K562 (cell line): ENCODE results near the gene COL4A2. TPM values are rescaled to one million over a fixed set of nuclear protein-coding genes. Genes with fewer than 3 reads are reported as not detected.

ENCODE experiments used
- ATAC-seq: fragments of 200-7000 bp; cut with Tn5 transposase; 3 replicates; pipeline ENCODE4 v1.9.1; 2020; ENCODE audit warnings: moderate library complexity
- BruUV-seq: library from RNA; stranded (reverse); fragments of 400-500 nt; replicated peaks from 2 replicates; lab custom pipeline; 2021; lab: Mats Ljungman, UMichigan
- CTCF ChIA-PET: fragments of 300-600 bp; formaldehyde crosslinking; extraction: SDS; loops from one replicate; lab custom pipeline; 2021; ENCODE audit warnings: low intra/inter-chr PET ratio; lab: Yijun Ruan, JAX
- POLR2A ChIA-PET: fragments of 300-600, 350-650 bp; sonication (Branson Sonifier 250); formaldehyde crosslinking; extraction: SDS; loops from one replicate; lab custom pipeline; 2021; ENCODE audit warnings: antibody characterized with exemption, inconsistent platforms; lab: Yijun Ruan, JAX
- DNase-seq, 4 experiments: peaks; one replicate each; pipeline versions ENCODE4 v3.0.0 to v3.0.0-alpha.2; 2011 to 2018; ENCODE audit warnings: low spot score in 3 of 4, mixed read lengths in 3 of 4; ENCODE audit errors: extremely low read depth in 1 of 4
- FAIRE-seq: peaks from 2 replicates; lab custom pipeline; 2011; peaks lifted over from hg19 to GRCh38; lab: Jason Lieb, UNC
- H2AFZ ChIP-seq: 2 replicates; pipeline ENCODE4 v1.6.0; 2011; ENCODE audit warnings: low read depth, low read length, control low read depth, inconsistent platforms
- H3K27ac ChIP-seq: fragments of 200-600 bp; 3 replicates; pipeline ENCODE4 v1.8.0; 2011; ENCODE audit warnings: low read depth, mild to moderate bottlenecking, control low read depth, inconsistent platforms, low read length, moderate library complexity, mixed read lengths; ENCODE audit errors: extremely low read depth
- H3K27me3 ChIP-seq, 2 experiments: fragments of 300-600 bp in 1 of 2; 2 replicates in 1 of 2; 3 replicates in 1 of 2; pipeline versions ENCODE4 v1.6.0 to v1.8.0; 2011; ENCODE audit warnings: inconsistent platforms in 2 of 2, low read length in 2 of 2, mild to moderate bottlenecking in 1 of 2, mixed read lengths in 1 of 2, moderate library complexity in 1 of 2; ENCODE audit not compliant: control insufficient read depth in 2 of 2, insufficient read depth in 2 of 2
- H3K36me3 ChIP-seq: fragments of 300-600 bp; 3 replicates; pipeline ENCODE4 v1.8.0; 2011; ENCODE audit warnings: mild to moderate bottlenecking, low read length, inconsistent platforms; ENCODE audit not compliant: control insufficient read depth, insufficient read depth
- H3K4me1 ChIP-seq, 2 experiments: fragments of 200-600 bp in 1 of 2; replicated peaks in 1 of 2; 2 replicates in 1 of 2; 3 replicates in 1 of 2; pipeline versions ENCODE4 v1.5.1 to v1.8.0; 2011; ENCODE audit warnings: inconsistent platforms in 2 of 2, low read length in 2 of 2, mild to moderate bottlenecking in 1 of 2, mixed read lengths in 1 of 2, moderate library complexity in 1 of 2; ENCODE audit not compliant: control insufficient read depth in 2 of 2, insufficient read depth in 2 of 2
- H3K4me2 ChIP-seq: 2 replicates; pipeline ENCODE4 v1.6.1; 2011; ENCODE audit warnings: low read length, control low read depth, inconsistent platforms, mixed read lengths; ENCODE audit not compliant: insufficient read depth
- H3K4me3 ChIP-seq: fragments of 200-600 bp; sonication (generic), shearing (Covaris generic); 2 replicates; pipeline ENCODE4 v1.5.1; 2016; ENCODE audit warnings: control low read depth, inconsistent platforms
- H3K79me2 ChIP-seq: fragments of 200-600 bp; 3 replicates; pipeline ENCODE4 v1.8.0; 2011; ENCODE audit warnings: low read length, inconsistent platforms; ENCODE audit not compliant: control insufficient read depth, insufficient read depth
- H3K9ac ChIP-seq, 2 experiments: 2 replicates each; pipeline versions ENCODE4 v1.6.0 to v1.6.1; 2011; ENCODE audit warnings: low read depth in 2 of 2, low read length in 2 of 2, control low read depth in 1 of 2, inconsistent platforms in 1 of 2, mild to moderate bottlenecking in 1 of 2, mixed read lengths in 1 of 2; ENCODE audit not compliant: insufficient read depth in 1 of 2
- H3K9me1 ChIP-seq: one replicate; pipeline ENCODE4 v1.6.0; 2011; ENCODE audit warnings: inconsistent platforms, mild to moderate bottlenecking, low read length, moderate library complexity; ENCODE audit not compliant: control insufficient read depth, insufficient read depth
- H3K9me3 ChIP-seq: replicated peaks from 2 replicates; pipeline ENCODE4 v1.5.1; 2011; ENCODE audit warnings: low read depth, low read length, inconsistent platforms; ENCODE audit not compliant: control insufficient read depth, insufficient read depth
- H4K20me1 ChIP-seq: replicated peaks from 2 replicates; pipeline ENCODE4 v1.6.1; 2011; ENCODE audit warnings: low read length, inconsistent platforms, mixed read lengths; ENCODE audit not compliant: control insufficient read depth, insufficient read depth
- BRD4 ChIP-seq: fragments of 200-600 bp; sonication (generic); IDR thresholded peaks from 2 replicates; pipeline ENCODE4 v1.6.1; 2017; ENCODE audit warnings: inconsistent platforms
- CREBBP ChIP-seq: IDR thresholded peaks from one replicate; pipeline ENCODE4 v1.6.1; 2012; ENCODE audit warnings: low read depth, mild to moderate bottlenecking, control low read depth, inconsistent platforms, low read length
- KAT2B ChIP-seq: IDR thresholded peaks from one replicate; pipeline ENCODE4 v1.6.1; 2012; ENCODE audit warnings: low read depth, mild to moderate bottlenecking, control low read depth, inconsistent platforms, low read length, moderate library complexity
- VEZF1 ChIP-seq: fragments of 200-800 bp; sonication (Bioruptor generic); IDR thresholded peaks from 2 replicates; pipeline ENCODE4 v1.6.1; 2017; ENCODE audit warnings: missing genetic modification characterization, missing compliant biosample characterization
- ZNF121 ChIP-seq: sonication (generic); formaldehyde crosslinking; conservative IDR thresholded peaks from 2 replicates; pipeline ENCODE4 v1.8.0; 2022; ENCODE audit warnings: missing genetic modification reagents
- WGBS: fragments of 100-300 bp; shearing (Covaris generic); methylation state at CpG from one replicate; pipeline ENCODE4 v1.1.6; 2016; ENCODE audit warnings: low coverage, mixed read lengths; ENCODE audit not compliant: insufficient coverage; ENCODE audit errors: missing lambda C conversion rate; 5-methylcytosine and 5-hydroxymethylcytosine counted together
- in situ Hi-C: fragments of 300-500 bp; cut with MboI; formaldehyde crosslinking; loops from 4 replicates; pipeline ENCODE4 v1.15.0; 2018; ENCODE audit warnings: inconsistent platforms, mixed read lengths
- intact Hi-C: fragments of 100-400 bp; cut with micrococcal nuclease; formaldehyde crosslinking; loops from 2 replicates; pipeline ENCODE4 v1.14.2; 2022
- polyA plus RNA-seq, 8 experiments: library from polyadenylated mRNA; depleted of rRNA in 4 of 8; stranded (reverse) in 5 of 8; unstranded in 3 of 8; fragments of >200 nt; fragmentation: Nextera tagmentation in 2 of 8; fragmentation: Illumina TruSeq in 1 of 8; extraction: Ambion mirVana in 2 of 8; extraction: Trizol in 1 of 8; gene quantifications; 2 replicates each; pipeline versions ENCODE4 v1.2.1 to v1.2.3, GENCODE V29; 2011 to 2014; ENCODE audit warnings: inconsistent platforms in 1 of 8, missing spikeins in 1 of 8
- total RNA-seq, 7 experiments: library from RNA; depleted of rRNA in 6 of 7; stranded (reverse); fragments of >200 nt in 6 of 7; fragmentation: Illumina TruSeq in 2 of 7; extraction: Trizol in 2 of 7; gene quantifications; 2 replicates each; pipeline versions ENCODE4 v1.2.1 to v1.2.3, GENCODE V29; 2011 to 2021; ENCODE audit warnings: low replicate concordance in 1 of 7
- TF ChIP-seq, protein P1 (sequence below): fragments of 150-350 bp; IDR thresholded peaks from 2 replicates; pipeline ENCODE4 v1.6.1; 2014; ENCODE audit warnings: low read depth, mild to moderate bottlenecking, low read length, borderline replicate concordance
- TF ChIP-seq, protein P2 (sequence below), 2 experiments: fragments of 450-650 bp in 1 of 2; sonication (generic) in 1 of 2; formaldehyde crosslinking in 1 of 2; IDR thresholded peaks in 1 of 2; conservative IDR thresholded peaks in 1 of 2; 2 replicates each; pipeline versions ENCODE4 v1.6.1 to v1.8.1; 2016 to 2023; ENCODE audit warnings: mild to moderate bottlenecking in 2 of 2, moderate library complexity in 2 of 2, inconsistent platforms in 1 of 2, missing genetic modification reagents in 1 of 2

The COL4A2 gene
- total and polyA plus RNA-seq, 9 of the 15 experiments (the other 6 are each of a cell fraction or from before 2014, with no cell fraction given) = 0.13 to 15.2 (median 8.1) TPM

- WGBS = 0% methylated on average over 2 of the region's 2 CpGs
These were observed 92.7 kb downstream of the COL4A2 start for GRCh38 chr13:110399801-110400200.

More at GRCh38 chr13:110399801-110400200, 92.7 kb downstream of the COL4A2 start:
- Histone ChIP-seq H3K9me3 (no peaks in the 10 kb centered on the region), H3K9me1 (no peaks in the 10 kb centered on the region), H3K9ac (no peak overlapping the region), H3K36me3 (no peaks in the 10 kb centered on the region), H4K20me1 (no peaks in the 10 kb centered on the region), H3K4me2 (no peak overlapping the region), H2AFZ (no peak overlapping the region), H3K4me1 (no peaks in the 10 kb centered on the region), H3K27ac (no peak overlapping the region), H3K27me3 (peaks cover 4 to 15% of the 10 kb centered on the region in 2 experiments; a peak in 4 of 5 replicates), H3K4me3 (no peak overlapping the region), H3K79me2 (no peaks in the 10 kb centered on the region)
- in situ Hi-C loops (no loop called here), intact Hi-C loops (no loop called here)
- TF ChIP-seq, protein P1, sequence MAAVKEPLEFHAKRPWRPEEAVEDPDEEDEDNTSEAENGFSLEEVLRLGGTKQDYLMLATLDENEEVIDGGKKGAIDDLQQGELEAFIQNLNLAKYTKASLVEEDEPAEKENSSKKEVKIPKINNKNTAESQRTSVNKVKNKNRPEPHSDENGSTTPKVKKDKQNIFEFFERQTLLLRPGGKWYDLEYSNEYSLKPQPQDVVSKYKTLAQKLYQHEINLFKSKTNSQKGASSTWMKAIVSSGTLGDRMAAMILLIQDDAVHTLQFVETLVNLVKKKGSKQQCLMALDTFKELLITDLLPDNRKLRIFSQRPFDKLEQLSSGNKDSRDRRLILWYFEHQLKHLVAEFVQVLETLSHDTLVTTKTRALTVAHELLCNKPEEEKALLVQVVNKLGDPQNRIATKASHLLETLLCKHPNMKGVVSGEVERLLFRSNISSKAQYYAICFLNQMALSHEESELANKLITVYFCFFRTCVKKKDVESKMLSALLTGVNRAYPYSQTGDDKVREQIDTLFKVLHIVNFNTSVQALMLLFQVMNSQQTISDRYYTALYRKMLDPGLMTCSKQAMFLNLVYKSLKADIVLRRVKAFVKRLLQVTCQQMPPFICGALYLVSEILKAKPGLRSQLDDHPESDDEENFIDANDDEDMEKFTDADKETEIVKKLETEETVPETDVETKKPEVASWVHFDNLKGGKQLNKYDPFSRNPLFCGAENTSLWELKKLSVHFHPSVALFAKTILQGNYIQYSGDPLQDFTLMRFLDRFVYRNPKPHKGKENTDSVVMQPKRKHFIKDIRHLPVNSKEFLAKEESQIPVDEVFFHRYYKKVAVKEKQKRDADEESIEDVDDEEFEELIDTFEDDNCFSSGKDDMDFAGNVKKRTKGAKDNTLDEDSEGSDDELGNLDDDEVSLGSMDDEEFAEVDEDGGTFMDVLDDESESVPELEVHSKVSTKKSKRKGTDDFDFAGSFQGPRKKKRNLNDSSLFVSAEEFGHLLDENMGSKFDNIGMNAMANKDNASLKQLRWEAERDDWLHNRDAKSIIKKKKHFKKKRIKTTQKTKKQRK = no peak
- TF ChIP-seq CREBBP (no peak), KAT2B (no peak), VEZF1 (CRISPR knock-in tag) (no peak), BRD4 (no peak), ZNF121 (CRISPR knock-in tag) (no peak)
- TF ChIP-seq, protein P2, sequence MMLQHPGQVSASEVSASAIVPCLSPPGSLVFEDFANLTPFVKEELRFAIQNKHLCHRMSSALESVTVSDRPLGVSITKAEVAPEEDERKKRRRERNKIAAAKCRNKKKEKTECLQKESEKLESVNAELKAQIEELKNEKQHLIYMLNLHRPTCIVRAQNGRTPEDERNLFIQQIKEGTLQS (IDR thresholded peaks at IDR 0.05) = no peak
- TF ChIP-seq, protein P2 (CRISPR knock-in tag; conservative IDR thresholded peaks at IDR 0.05) = no peak
- ATAC-seq (no peak), FAIRE-seq (no peak), DNase-seq (no peak)
- ChIA-PET POLR2A (no interaction called here), CTCF (no interaction called here)
- no TSS peak for BruUV-seq
